GM12874 (cell line): ENCODE measurements around the gene LNX1.

ENCODE experiments used
- TF ChIP-seq, protein P1 (sequence below): IDR thresholded peaks from 2 replicates; pipeline ENCODE4 v1.5.1; 2011; ENCODE audit warnings: low read depth, mild to moderate bottlenecking, control low read depth, low read length, moderate library complexity; ENCODE audit not compliant: insufficient read depth

Gene LNX1

GRCh38 chr4:53548662-53549061 lies 42.6 kb downstream of the LNX1 start:
- TF ChIP-seq, protein P1, sequence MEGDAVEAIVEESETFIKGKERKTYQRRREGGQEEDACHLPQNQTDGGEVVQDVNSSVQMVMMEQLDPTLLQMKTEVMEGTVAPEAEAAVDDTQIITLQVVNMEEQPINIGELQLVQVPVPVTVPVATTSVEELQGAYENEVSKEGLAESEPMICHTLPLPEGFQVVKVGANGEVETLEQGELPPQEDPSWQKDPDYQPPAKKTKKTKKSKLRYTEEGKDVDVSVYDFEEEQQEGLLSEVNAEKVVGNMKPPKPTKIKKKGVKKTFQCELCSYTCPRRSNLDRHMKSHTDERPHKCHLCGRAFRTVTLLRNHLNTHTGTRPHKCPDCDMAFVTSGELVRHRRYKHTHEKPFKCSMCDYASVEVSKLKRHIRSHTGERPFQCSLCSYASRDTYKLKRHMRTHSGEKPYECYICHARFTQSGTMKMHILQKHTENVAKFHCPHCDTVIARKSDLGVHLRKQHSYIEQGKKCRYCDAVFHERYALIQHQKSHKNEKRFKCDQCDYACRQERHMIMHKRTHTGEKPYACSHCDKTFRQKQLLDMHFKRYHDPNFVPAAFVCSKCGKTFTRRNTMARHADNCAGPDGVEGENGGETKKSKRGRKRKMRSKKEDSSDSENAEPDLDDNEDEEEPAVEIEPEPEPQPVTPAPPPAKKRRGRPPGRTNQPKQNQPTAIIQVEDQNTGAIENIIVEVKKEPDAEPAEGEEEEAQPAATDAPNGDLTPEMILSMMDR = no peak

- TF ChIP-seq, protein P1 = no peak
Observed at GRCh38 chr4:53547983-53548382, 43.3 kb downstream of the LNX1 start.

GRCh38 chr4:53545942-53546581 lies 45.2 kb downstream of the LNX1 start:
- TF ChIP-seq, protein P1 = no peak

GRCh38 chr4:53545273-53545672 lies 46.0 kb downstream of the LNX1 start:
- TF ChIP-seq, protein P1 = no peak

DNA sequence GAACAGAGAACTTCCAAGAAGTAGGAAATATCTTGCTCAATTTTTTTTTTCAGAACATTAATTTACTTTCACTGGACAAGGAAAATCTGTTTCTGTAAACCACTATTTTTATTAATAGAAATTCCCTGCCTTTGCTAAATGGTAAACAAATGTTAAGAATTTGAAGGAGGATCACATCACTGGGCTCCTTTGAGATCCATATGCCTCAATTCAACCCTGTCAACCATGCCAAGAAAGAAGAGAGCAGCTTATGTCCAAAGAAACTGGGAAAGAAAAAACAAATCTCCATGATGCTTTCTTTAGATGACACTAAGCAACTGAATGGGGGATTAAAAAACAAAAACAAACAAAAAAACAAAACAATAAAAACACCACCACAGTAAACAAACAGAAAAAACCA lies 47.7 kb downstream of the LNX1 start:
- TF ChIP-seq, protein P1 = no peak

DNA sequence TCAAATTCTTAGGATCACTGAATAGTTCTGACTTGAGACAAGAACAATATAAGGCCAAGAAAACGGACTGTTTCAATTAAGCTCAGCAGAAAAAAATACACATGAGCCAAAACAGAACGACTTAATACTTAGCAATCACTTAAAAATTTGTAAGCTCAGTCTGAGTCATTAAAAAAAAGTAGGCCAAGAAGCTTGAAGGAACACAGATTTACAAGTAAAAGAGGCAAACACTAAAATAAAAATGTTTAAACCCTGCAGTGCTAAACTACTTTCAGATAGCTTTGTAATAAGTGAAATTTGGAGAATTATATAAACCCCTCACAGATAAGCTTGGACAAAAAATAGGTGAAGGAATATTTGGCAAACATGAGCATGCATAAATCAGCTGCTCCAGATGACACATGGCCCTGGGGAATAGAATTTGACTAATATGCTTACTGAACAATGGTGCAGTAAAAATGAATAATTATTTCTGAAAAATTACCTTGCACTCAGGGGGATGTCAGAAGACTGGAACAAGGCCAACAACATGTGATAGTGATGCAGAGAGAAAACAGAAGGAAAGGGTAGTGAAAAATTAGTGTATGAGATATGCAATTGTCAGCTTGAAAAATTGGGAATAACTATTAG lies 49.6 kb downstream of the LNX1 start:
- TF ChIP-seq, protein P1 = no peak

DNA sequence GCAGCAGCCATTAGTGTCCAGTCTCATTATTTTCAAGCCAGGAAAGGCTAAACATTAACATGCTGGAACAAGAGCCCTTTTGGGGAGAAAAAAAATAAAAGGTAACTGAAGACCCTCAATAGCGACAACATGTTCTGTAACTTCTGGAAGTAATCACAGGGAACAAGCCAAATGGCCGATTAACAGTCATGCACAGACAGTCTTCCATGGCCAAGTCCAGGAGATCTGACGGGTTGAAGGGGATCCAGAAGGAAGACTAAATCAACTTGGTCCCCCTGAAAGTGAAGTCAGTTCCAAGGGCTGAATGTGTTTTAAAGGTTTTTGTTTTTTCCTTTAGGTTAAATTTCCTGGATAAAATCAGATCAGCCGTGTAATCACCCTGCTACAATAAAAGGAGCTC lies 52.5 kb downstream of the LNX1 start:
- TF ChIP-seq, protein P1 = no peak
